Astrocyte (in vitro differentiated cells and primary cell): Measurements from ENCODE around the gene CRB2. TPM values are rescaled to one million over a fixed set of nuclear protein-coding genes. Genes with fewer than 3 reads are reported as not detected.

Experiments used
- DNase-seq: peaks from one replicate; pipeline ENCODE4 v3.0.0-alpha.2; 2010; ENCODE audit warnings: low read depth
- FAIRE-seq: peaks from 2 replicates; lab custom pipeline; 2011; peaks lifted over from hg19 to GRCh38; lab: Jason Lieb, UNC
- H2AFZ ChIP-seq: 2 replicates; pipeline ENCODE4 v1.6.0; 2012; ENCODE audit warnings: low read depth, low read length, inconsistent platforms
- H3K27ac ChIP-seq: 2 replicates; pipeline ENCODE4 v1.5.1; 2011; ENCODE audit warnings: low read depth, low read length, inconsistent platforms
- H3K27me3 ChIP-seq: 2 replicates; pipeline ENCODE4 v1.6.0; 2011; ENCODE audit warnings: low read length, inconsistent platforms; ENCODE audit not compliant: insufficient read depth
- H3K36me3 ChIP-seq: 2 replicates; pipeline ENCODE4 v1.5.1; 2011; ENCODE audit warnings: low read length, inconsistent platforms; ENCODE audit not compliant: insufficient read depth
- H3K4me1 ChIP-seq: 2 replicates; pipeline ENCODE4 v1.5.1; 2011; ENCODE audit warnings: low read length, inconsistent platforms; ENCODE audit not compliant: insufficient read depth
- H3K4me2 ChIP-seq: 2 replicates; pipeline ENCODE4 v1.6.0; 2012; ENCODE audit warnings: low read length, inconsistent platforms
- H3K4me3 ChIP-seq: 2 replicates; pipeline ENCODE4 v1.5.1; 2011; ENCODE audit warnings: low read depth, mild to moderate bottlenecking, low read length, inconsistent platforms; ENCODE audit not compliant: insufficient read depth
- H3K79me2 ChIP-seq: 2 replicates; pipeline ENCODE4 v1.6.0; 2012; ENCODE audit warnings: mild to moderate bottlenecking, low read length, inconsistent platforms; ENCODE audit not compliant: insufficient read depth
- H3K9ac ChIP-seq: 2 replicates; pipeline ENCODE4 v1.6.0; 2012; ENCODE audit warnings: mild to moderate bottlenecking, low read length, inconsistent platforms
- H3K9me3 ChIP-seq: 2 replicates; pipeline ENCODE4 v1.5.1; 2012; ENCODE audit warnings: low read depth, mild to moderate bottlenecking, low read length, inconsistent platforms; ENCODE audit not compliant: insufficient read depth
- H4K20me1 ChIP-seq: 2 replicates; pipeline ENCODE4 v1.6.0; 2012; ENCODE audit warnings: low read length, inconsistent platforms; ENCODE audit not compliant: insufficient read depth
- H3K27ac Mint-ChIP-seq: one replicate; pipeline ENCODE4 v1.8.0; 2021; ENCODE audit warnings: mild to moderate bottlenecking, mixed read lengths; ENCODE audit not compliant: unreplicated experiment
- H3K27me3 Mint-ChIP-seq: one replicate; pipeline ENCODE4 v1.8.0; 2021; ENCODE audit warnings: low read depth, mixed read lengths; ENCODE audit not compliant: unreplicated experiment
- H3K36me3 Mint-ChIP-seq: one replicate; pipeline ENCODE4 v1.8.0; 2021; ENCODE audit warnings: low read depth, mixed read lengths; ENCODE audit not compliant: unreplicated experiment
- H3K4me1 Mint-ChIP-seq: one replicate; pipeline ENCODE4 v1.8.0; 2021; ENCODE audit warnings: low read depth, mixed read lengths; ENCODE audit not compliant: unreplicated experiment
- H3K4me3 Mint-ChIP-seq: one replicate; pipeline ENCODE4 v1.8.0; 2021; ENCODE audit warnings: mild to moderate bottlenecking, moderate library complexity, mixed read lengths; ENCODE audit not compliant: unreplicated experiment
- H3K9me3 Mint-ChIP-seq: one replicate; pipeline ENCODE4 v1.8.0; 2021; ENCODE audit warnings: mild to moderate bottlenecking, mixed read lengths; ENCODE audit not compliant: unreplicated experiment
- EZH2 ChIP-seq: IDR thresholded peaks from 2 replicates; pipeline ENCODE4 v1.6.1; 2012; ENCODE audit warnings: mild to moderate bottlenecking, low read length, inconsistent platforms; ENCODE audit not compliant: insufficient read depth
- total RNA-seq: library from RNA; stranded (reverse); gene quantifications from 2 replicates; pipeline ENCODE4 v1.2.1, GENCODE V29; 2021
- TF ChIP-seq, protein P1 (sequence below): IDR thresholded peaks from 2 replicates; pipeline ENCODE4 v1.5.1; 2011; ENCODE audit warnings: low read depth, mild to moderate bottlenecking, inconsistent platforms, low read length, moderate library complexity; ENCODE audit not compliant: insufficient read depth

The CRB2 gene
- total RNA-seq, 1 donor from 2014 or later, result 2.4 TPM

DNA sequence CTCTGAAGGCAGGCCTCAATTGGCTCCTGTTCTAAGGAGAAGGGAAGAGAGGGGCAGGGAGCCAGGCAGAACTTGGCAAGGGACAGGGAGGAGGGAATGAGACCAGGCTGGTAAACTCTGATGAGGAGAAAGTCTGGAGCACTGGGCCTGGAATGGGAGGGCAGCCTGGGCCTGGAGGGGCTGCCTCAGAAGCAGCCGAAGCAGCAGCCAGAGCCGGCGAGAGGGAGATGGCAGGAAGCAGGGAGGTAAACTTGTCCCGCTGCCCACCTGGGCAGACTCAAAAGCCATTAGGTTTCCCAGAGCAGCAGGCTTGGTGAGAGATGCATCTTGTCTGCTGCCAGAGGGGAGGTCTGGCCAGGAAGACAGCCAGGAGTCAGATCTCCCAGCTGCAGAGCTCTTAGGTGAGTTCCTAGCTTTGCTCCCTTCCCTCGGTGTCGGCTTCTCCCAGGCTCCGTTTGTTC, 37.0 kb upstream of the CRB2 start:
- no peaks in the 10 kb centered on the region for H3K4me1 ChIP-seq
- no peaks in the 10 kb centered on the region for H4K20me1 ChIP-seq
- no peaks in the 10 kb centered on the region for H3K9me3 ChIP-seq
- H3K36me3 ChIP-seq, result no peaks in the 10 kb centered on the region
- Mint-ChIP-seq H3K4me3 (no peak overlapping the region), H3K4me1 (peaks cover 5% of the 10 kb centered on the region), H3K27me3 (peaks cover 35% of the 10 kb centered on the region), H3K9me3 (peaks cover 3% of the 10 kb centered on the region), H3K27ac (no peak overlapping the region), H3K36me3 (no peaks in the 10 kb centered on the region)
- H3K79me2 ChIP-seq, result no peaks in the 10 kb centered on the region
- peak overlapping the region; percentile 26 for H2AFZ ChIP-seq
- peaks cover 10% of the 10 kb centered on the region for H3K27me3 ChIP-seq
- H3K9ac ChIP-seq, result no peak overlapping the region
- DNase-seq (no peak), FAIRE-seq (no peak)
- no peak overlapping the region for H3K27ac ChIP-seq
- TF ChIP-seq, protein P1, sequence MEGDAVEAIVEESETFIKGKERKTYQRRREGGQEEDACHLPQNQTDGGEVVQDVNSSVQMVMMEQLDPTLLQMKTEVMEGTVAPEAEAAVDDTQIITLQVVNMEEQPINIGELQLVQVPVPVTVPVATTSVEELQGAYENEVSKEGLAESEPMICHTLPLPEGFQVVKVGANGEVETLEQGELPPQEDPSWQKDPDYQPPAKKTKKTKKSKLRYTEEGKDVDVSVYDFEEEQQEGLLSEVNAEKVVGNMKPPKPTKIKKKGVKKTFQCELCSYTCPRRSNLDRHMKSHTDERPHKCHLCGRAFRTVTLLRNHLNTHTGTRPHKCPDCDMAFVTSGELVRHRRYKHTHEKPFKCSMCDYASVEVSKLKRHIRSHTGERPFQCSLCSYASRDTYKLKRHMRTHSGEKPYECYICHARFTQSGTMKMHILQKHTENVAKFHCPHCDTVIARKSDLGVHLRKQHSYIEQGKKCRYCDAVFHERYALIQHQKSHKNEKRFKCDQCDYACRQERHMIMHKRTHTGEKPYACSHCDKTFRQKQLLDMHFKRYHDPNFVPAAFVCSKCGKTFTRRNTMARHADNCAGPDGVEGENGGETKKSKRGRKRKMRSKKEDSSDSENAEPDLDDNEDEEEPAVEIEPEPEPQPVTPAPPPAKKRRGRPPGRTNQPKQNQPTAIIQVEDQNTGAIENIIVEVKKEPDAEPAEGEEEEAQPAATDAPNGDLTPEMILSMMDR, result no peak
- TF ChIP-seq EZH2, result no peak
- H3K4me2 ChIP-seq, result no peak overlapping the region
- no peak overlapping the region for H3K4me3 ChIP-seq

DNA sequence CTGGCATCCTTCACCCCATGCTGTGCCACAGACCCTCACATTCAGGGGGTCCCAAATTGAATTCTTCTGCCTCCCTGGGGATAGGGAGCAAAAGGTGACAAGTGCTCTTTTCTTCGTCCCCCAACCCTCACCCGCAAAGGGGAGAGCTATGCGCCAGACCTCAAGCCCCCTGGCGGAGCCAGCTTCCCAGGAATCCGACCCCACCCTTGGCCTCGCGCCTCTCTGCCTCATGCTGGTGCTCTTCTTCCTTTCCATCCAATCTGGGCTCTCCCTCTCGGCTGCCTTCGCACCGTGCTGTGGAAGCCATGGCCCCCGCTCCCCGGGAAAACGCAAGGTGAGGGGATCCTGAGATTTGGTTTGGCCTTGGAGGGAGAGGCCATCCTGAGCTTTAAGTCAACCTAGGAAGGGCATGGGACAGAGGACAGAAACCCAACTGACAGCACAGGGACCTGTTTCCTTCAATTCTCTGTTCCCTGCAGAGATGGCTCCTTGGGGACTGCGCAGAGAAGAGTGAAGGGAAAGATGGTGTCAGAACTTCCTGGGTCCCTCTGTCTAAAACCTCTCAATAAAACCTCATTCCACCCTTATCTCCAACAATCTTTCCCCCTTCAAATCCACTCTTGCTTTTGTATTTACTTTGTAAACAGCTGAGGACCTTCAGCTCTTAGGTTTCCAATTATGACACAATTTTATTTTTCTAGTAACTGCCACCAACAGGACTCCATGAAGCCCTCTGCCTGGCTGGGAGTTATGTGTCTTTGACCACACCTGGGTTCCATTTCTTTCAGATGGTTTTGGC, 36.3 kb upstream of the CRB2 start:
- peaks cover 3% of the 10 kb centered on the region for H3K9me3 Mint-ChIP-seq
- Histone ChIP-seq H3K9ac (no peak overlapping the region), H3K4me3 (no peak overlapping the region), H3K27ac (no peak overlapping the region), H3K79me2 (no peaks in the 10 kb centered on the region), H4K20me1 (no peaks in the 10 kb centered on the region), H2AFZ (no peak overlapping the region), H3K4me2 (no peak overlapping the region), H3K36me3 (no peaks in the 10 kb centered on the region), H3K9me3 (no peaks in the 10 kb centered on the region), H3K4me1 (no peaks in the 10 kb centered on the region), H3K27me3 (peaks cover 10% of the 10 kb centered on the region)
- H3K4me1 Mint-ChIP-seq, result peaks cover 5% of the 10 kb centered on the region
- H3K4me3 Mint-ChIP-seq, result no peak overlapping the region
- TF ChIP-seq, protein P1, result no peak
- TF ChIP-seq EZH2, result no peak
- no peak overlapping the region for H3K27ac Mint-ChIP-seq
- FAIRE-seq (no peak), DNase-seq (no peak)
- peaks cover 32% of the 10 kb centered on the region for H3K27me3 Mint-ChIP-seq
- H3K36me3 Mint-ChIP-seq, result no peaks in the 10 kb centered on the region

DNA sequence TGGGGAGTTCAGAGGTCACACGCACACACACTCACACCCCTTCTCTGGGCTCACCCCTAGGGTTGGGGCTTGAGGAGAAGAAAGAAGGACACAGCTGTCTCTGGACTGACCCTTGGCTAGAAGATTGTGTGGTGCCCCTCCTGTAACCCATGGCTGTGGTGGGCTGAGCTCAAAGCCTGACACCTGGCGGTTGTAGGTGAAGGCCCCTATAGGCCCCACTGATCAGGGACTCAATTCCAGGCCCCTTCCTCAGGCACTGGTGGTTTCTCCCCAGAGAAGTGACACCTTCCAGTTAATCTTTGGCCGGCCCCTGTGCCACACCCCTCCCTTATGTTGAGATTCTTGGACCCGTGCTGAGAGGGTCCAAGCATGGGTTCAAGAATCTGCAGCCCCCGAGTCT, 35.2 kb upstream of the CRB2 start:
- H3K4me3 Mint-ChIP-seq, result no peak overlapping the region

More for the DNA sequence above, 35.2 kb upstream of the CRB2 start:
- DNase-seq (no peak), FAIRE-seq (no peak)
- Histone ChIP-seq H3K27ac (no peak overlapping the region), H3K4me1 (no peaks in the 10 kb centered on the region), H3K79me2 (no peaks in the 10 kb centered on the region), H3K27me3 (peaks cover 14% of the 10 kb centered on the region), H3K9ac (no peak overlapping the region), H3K9me3 (no peaks in the 10 kb centered on the region), H2AFZ (no peak overlapping the region), H4K20me1 (no peaks in the 10 kb centered on the region), H3K36me3 (no peaks in the 10 kb centered on the region), H3K4me2 (no peak overlapping the region), H3K4me3 (no peak overlapping the region)
- peaks cover 2% of the 10 kb centered on the region for H3K36me3 Mint-ChIP-seq
- H3K27me3 Mint-ChIP-seq, result peaks cover 39% of the 10 kb centered on the region
- peaks cover 3% of the 10 kb centered on the region for H3K9me3 Mint-ChIP-seq
- TF ChIP-seq, protein P1, result no peak
- TF ChIP-seq EZH2, result no peak
- H3K4me1 Mint-ChIP-seq, result peaks cover 5% of the 10 kb centered on the region
- H3K27ac Mint-ChIP-seq, result no peak overlapping the region
